K562 (cell line): Measurements from ENCODE around the gene GNPAT. TPM values are rescaled to one million over a fixed set of nuclear protein-coding genes. Genes with fewer than 3 reads are reported as not detected.
A peak's percentile ranks its signal among the peaks of the same experiment; 100 is the strongest.

Experiments used
- ATAC-seq: fragments of 200-7000 bp; cut with Tn5 transposase; 3 replicates; pipeline ENCODE4 v1.9.1; 2020; ENCODE audit warnings: moderate library complexity
- BruUV-seq: library from RNA; stranded (reverse); fragments of 400-500 nt; replicated peaks from 2 replicates; lab custom pipeline; 2021; lab: Mats Ljungman, UMichigan
- CTCF ChIA-PET: fragments of 300-600 bp; formaldehyde crosslinking; extraction: SDS; loops from one replicate; lab custom pipeline; 2021; ENCODE audit warnings: low intra/inter-chr PET ratio; lab: Yijun Ruan, JAX
- POLR2A ChIA-PET: fragments of 300-600, 350-650 bp; sonication (Branson Sonifier 250); formaldehyde crosslinking; extraction: SDS; loops from one replicate; lab custom pipeline; 2021; ENCODE audit warnings: antibody characterized with exemption, inconsistent platforms; lab: Yijun Ruan, JAX
- DNase-seq, 4 experiments: peaks; one replicate each; pipeline versions ENCODE4 v3.0.0 to v3.0.0-alpha.2; 2011 to 2018; ENCODE audit warnings: low spot score in 3 of 4, mixed read lengths in 3 of 4; ENCODE audit errors: extremely low read depth in 1 of 4
- FAIRE-seq: peaks from 2 replicates; lab custom pipeline; 2011; peaks lifted over from hg19 to GRCh38; lab: Jason Lieb, UNC
- H2AFZ ChIP-seq: 2 replicates; pipeline ENCODE4 v1.6.0; 2011; ENCODE audit warnings: low read depth, low read length, control low read depth, inconsistent platforms
- H3K27ac ChIP-seq: fragments of 200-600 bp; 3 replicates; pipeline ENCODE4 v1.8.0; 2011; ENCODE audit warnings: low read depth, mild to moderate bottlenecking, control low read depth, inconsistent platforms, low read length, moderate library complexity, mixed read lengths; ENCODE audit errors: extremely low read depth
- H3K27me3 ChIP-seq, 2 experiments: fragments of 300-600 bp in 1 of 2; 2 replicates in 1 of 2; 3 replicates in 1 of 2; pipeline versions ENCODE4 v1.6.0 to v1.8.0; 2011; ENCODE audit warnings: inconsistent platforms in 2 of 2, low read length in 2 of 2, mild to moderate bottlenecking in 1 of 2, mixed read lengths in 1 of 2, moderate library complexity in 1 of 2; ENCODE audit not compliant: control insufficient read depth in 2 of 2, insufficient read depth in 2 of 2
- H3K36me3 ChIP-seq: fragments of 300-600 bp; 3 replicates; pipeline ENCODE4 v1.8.0; 2011; ENCODE audit warnings: mild to moderate bottlenecking, low read length, inconsistent platforms; ENCODE audit not compliant: control insufficient read depth, insufficient read depth
- H3K4me1 ChIP-seq, 2 experiments: fragments of 200-600 bp in 1 of 2; replicated peaks in 1 of 2; 2 replicates in 1 of 2; 3 replicates in 1 of 2; pipeline versions ENCODE4 v1.5.1 to v1.8.0; 2011; ENCODE audit warnings: inconsistent platforms in 2 of 2, low read length in 2 of 2, mild to moderate bottlenecking in 1 of 2, mixed read lengths in 1 of 2, moderate library complexity in 1 of 2; ENCODE audit not compliant: control insufficient read depth in 2 of 2, insufficient read depth in 2 of 2
- H3K4me2 ChIP-seq: 2 replicates; pipeline ENCODE4 v1.6.1; 2011; ENCODE audit warnings: low read length, control low read depth, inconsistent platforms, mixed read lengths; ENCODE audit not compliant: insufficient read depth
- H3K4me3 ChIP-seq: fragments of 200-600 bp; sonication (generic), shearing (Covaris generic); 2 replicates; pipeline ENCODE4 v1.5.1; 2016; ENCODE audit warnings: control low read depth, inconsistent platforms
- H3K79me2 ChIP-seq: fragments of 200-600 bp; 3 replicates; pipeline ENCODE4 v1.8.0; 2011; ENCODE audit warnings: low read length, inconsistent platforms; ENCODE audit not compliant: control insufficient read depth, insufficient read depth
- H3K9ac ChIP-seq, 2 experiments: 2 replicates each; pipeline versions ENCODE4 v1.6.0 to v1.6.1; 2011; ENCODE audit warnings: low read depth in 2 of 2, low read length in 2 of 2, control low read depth in 1 of 2, inconsistent platforms in 1 of 2, mild to moderate bottlenecking in 1 of 2, mixed read lengths in 1 of 2; ENCODE audit not compliant: insufficient read depth in 1 of 2
- H3K9me1 ChIP-seq: one replicate; pipeline ENCODE4 v1.6.0; 2011; ENCODE audit warnings: inconsistent platforms, mild to moderate bottlenecking, low read length, moderate library complexity; ENCODE audit not compliant: control insufficient read depth, insufficient read depth
- H3K9me3 ChIP-seq: replicated peaks from 2 replicates; pipeline ENCODE4 v1.5.1; 2011; ENCODE audit warnings: low read depth, low read length, inconsistent platforms; ENCODE audit not compliant: control insufficient read depth, insufficient read depth
- H4K20me1 ChIP-seq: replicated peaks from 2 replicates; pipeline ENCODE4 v1.6.1; 2011; ENCODE audit warnings: low read length, inconsistent platforms, mixed read lengths; ENCODE audit not compliant: control insufficient read depth, insufficient read depth
- CREB5 ChIP-seq: fragments of 250-450 bp; sonication (Bioruptor Pico); IDR thresholded peaks from 2 replicates; pipeline ENCODE4 v1.5.0; 2020; ENCODE audit warnings: mild to moderate bottlenecking
- HDAC8 ChIP-seq: fragments of 450-650 bp; IDR thresholded peaks from 2 replicates; pipeline ENCODE4 v1.6.1; 2016; ENCODE audit warnings: mild to moderate bottlenecking, missing genetic modification characterization, moderate library complexity, missing compliant biosample characterization
- KDM2B ChIP-seq: fragments of 250-450 bp; sonication (Bioruptor Pico); IDR thresholded peaks from 2 replicates; pipeline ENCODE4 v1.8.0; 2021; ENCODE audit warnings: mild to moderate bottlenecking, moderate library complexity
- KLF13 ChIP-seq: fragments of 450-650 bp; IDR thresholded peaks from 2 replicates; pipeline ENCODE4 v1.6.1; 2016; ENCODE audit warnings: missing genetic modification characterization, low read depth, mild to moderate bottlenecking, missing compliant biosample characterization, moderate library complexity, borderline replicate concordance
- MIER1 ChIP-seq: fragments of 450-650 bp; IDR thresholded peaks from 2 replicates; pipeline ENCODE4 v1.6.1; 2016; ENCODE audit warnings: antibody characterized with exemption, mild to moderate bottlenecking, low read depth
- NFE2L1 ChIP-seq: fragments of 450-650 bp; IDR thresholded peaks from 2 replicates; pipeline ENCODE4 v1.6.1; 2016; ENCODE audit warnings: missing genetic modification characterization, low read depth, mild to moderate bottlenecking, missing compliant biosample characterization, moderate library complexity, borderline replicate concordance
- NR4A1 ChIP-seq, 2 experiments: fragments of 250-450 bp in 1 of 2; fragments of 450-650 bp in 1 of 2; sonication (Bioruptor Pico) in 1 of 2; IDR thresholded peaks; 2 replicates each; pipeline versions ENCODE4 v1.4.0 to v1.6.1; 2016 to 2020; ENCODE audit warnings: mild to moderate bottlenecking in 2 of 2, missing compliant biosample characterization in 1 of 2, missing genetic modification characterization in 1 of 2, moderate library complexity in 1 of 2
- RNF2 ChIP-seq: sonication (generic); IDR thresholded peaks from 2 replicates; pipeline ENCODE4 v1.6.1; 2016
- SIN3A ChIP-seq, 2 experiments: fragments of 150-350 bp in 1 of 2; IDR thresholded peaks; 2 replicates each; pipeline ENCODE4 v1.6.1; 2011 to 2016; ENCODE audit warnings: borderline replicate concordance in 2 of 2, low read depth in 2 of 2, low read length in 2 of 2, mild to moderate bottlenecking in 2 of 2, moderate library complexity in 2 of 2; ENCODE audit not compliant: control insufficient read depth in 1 of 2
- THAP12 ChIP-seq: fragments of 250-450 bp; sonication (Bioruptor Pico); IDR thresholded peaks from 2 replicates; pipeline ENCODE4 v1.9.0; 2021; ENCODE audit warnings: mild to moderate bottlenecking, inconsistent platforms
- ZNF57 ChIP-seq: fragments of 450-650 bp; formaldehyde crosslinking; IDR thresholded peaks from 2 replicates; pipeline ENCODE4 v1.4.0; 2020; ENCODE audit warnings: mild to moderate bottlenecking, moderate library complexity
- WGBS: fragments of 100-300 bp; shearing (Covaris generic); methylation state at CpG from one replicate; pipeline ENCODE4 v1.1.6; 2016; ENCODE audit warnings: low coverage, mixed read lengths; ENCODE audit not compliant: insufficient coverage; ENCODE audit errors: missing lambda C conversion rate; 5-methylcytosine and 5-hydroxymethylcytosine counted together
- in situ Hi-C: fragments of 300-500 bp; cut with MboI; formaldehyde crosslinking; loops from 4 replicates; pipeline ENCODE4 v1.15.0; 2018; ENCODE audit warnings: inconsistent platforms, mixed read lengths
- intact Hi-C: fragments of 100-400 bp; cut with micrococcal nuclease; formaldehyde crosslinking; loops from 2 replicates; pipeline ENCODE4 v1.14.2; 2022
- polyA plus RNA-seq, 8 experiments: library from polyadenylated mRNA; depleted of rRNA in 4 of 8; stranded (reverse) in 5 of 8; unstranded in 3 of 8; fragments of >200 nt; fragmentation: Nextera tagmentation in 2 of 8; fragmentation: Illumina TruSeq in 1 of 8; extraction: Ambion mirVana in 2 of 8; extraction: Trizol in 1 of 8; gene quantifications; 2 replicates each; pipeline versions ENCODE4 v1.2.1 to v1.2.3, GENCODE V29; 2011 to 2014; ENCODE audit warnings: inconsistent platforms in 1 of 8, missing spikeins in 1 of 8
- total RNA-seq, 7 experiments: library from RNA; depleted of rRNA in 6 of 7; stranded (reverse); fragments of >200 nt in 6 of 7; fragmentation: Illumina TruSeq in 2 of 7; extraction: Trizol in 2 of 7; gene quantifications; 2 replicates each; pipeline versions ENCODE4 v1.2.1 to v1.2.3, GENCODE V29; 2011 to 2021; ENCODE audit warnings: low replicate concordance in 1 of 7
- TF ChIP-seq, protein P1 (sequence below): fragments of 200-800 bp; sonication (Bioruptor generic); IDR thresholded peaks from 2 replicates; pipeline ENCODE4 v1.6.1; 2016; ENCODE audit warnings: missing genetic modification characterization, missing compliant biosample characterization

GNPAT gene
- total and polyA plus RNA-seq, 9 of the 15 experiments (the other 6 are each of a cell fraction or from before 2014, with no cell fraction given): 32.1 to 68.8 (median 50.7) TPM

GRCh38 chr1:231241750-231242149 lies 738 bp downstream of the GNPAT start:
- in situ Hi-C loops: no loop called here
- peak; percentile 74 for ATAC-seq
- H3K9me3 ChIP-seq: no peaks in the 10 kb centered on the region
- no peak for TF ChIP-seq HDAC8
- TF ChIP-seq MIER1: no peak
- TF ChIP-seq ZNF57 (CRISPR knock-in tag): no peak
- TF ChIP-seq KDM2B (CRISPR knock-in tag): 0 out of 2 replicates have a peak, but pooled peaks have one; percentile 7
- TF ChIP-seq NFE2L1: no peak
- no peak for TF ChIP-seq CREB5 (CRISPR knock-in tag)
- no peak for TF ChIP-seq KLF13 (tag)
- no peak for TF ChIP-seq RNF2
- TF ChIP-seq NR4A1 (CRISPR knock-in tag; IDR thresholded peaks at IDR 0.05): no peak
- TF ChIP-seq NR4A1 (tag; IDR thresholded peaks at IDR 0.05): no peak
- peak in 1 of 2 experiments; percentile 56; a peak in 1 of 4 replicates for TF ChIP-seq SIN3A (IDR thresholded peaks at IDR 0.05; ENCODE audit: borderline replicate concordance in 2 of 2, control insufficient read depth in 1 of 2, low read depth in 2 of 2, low read length in 2 of 2)
- TF ChIP-seq, protein P1, sequence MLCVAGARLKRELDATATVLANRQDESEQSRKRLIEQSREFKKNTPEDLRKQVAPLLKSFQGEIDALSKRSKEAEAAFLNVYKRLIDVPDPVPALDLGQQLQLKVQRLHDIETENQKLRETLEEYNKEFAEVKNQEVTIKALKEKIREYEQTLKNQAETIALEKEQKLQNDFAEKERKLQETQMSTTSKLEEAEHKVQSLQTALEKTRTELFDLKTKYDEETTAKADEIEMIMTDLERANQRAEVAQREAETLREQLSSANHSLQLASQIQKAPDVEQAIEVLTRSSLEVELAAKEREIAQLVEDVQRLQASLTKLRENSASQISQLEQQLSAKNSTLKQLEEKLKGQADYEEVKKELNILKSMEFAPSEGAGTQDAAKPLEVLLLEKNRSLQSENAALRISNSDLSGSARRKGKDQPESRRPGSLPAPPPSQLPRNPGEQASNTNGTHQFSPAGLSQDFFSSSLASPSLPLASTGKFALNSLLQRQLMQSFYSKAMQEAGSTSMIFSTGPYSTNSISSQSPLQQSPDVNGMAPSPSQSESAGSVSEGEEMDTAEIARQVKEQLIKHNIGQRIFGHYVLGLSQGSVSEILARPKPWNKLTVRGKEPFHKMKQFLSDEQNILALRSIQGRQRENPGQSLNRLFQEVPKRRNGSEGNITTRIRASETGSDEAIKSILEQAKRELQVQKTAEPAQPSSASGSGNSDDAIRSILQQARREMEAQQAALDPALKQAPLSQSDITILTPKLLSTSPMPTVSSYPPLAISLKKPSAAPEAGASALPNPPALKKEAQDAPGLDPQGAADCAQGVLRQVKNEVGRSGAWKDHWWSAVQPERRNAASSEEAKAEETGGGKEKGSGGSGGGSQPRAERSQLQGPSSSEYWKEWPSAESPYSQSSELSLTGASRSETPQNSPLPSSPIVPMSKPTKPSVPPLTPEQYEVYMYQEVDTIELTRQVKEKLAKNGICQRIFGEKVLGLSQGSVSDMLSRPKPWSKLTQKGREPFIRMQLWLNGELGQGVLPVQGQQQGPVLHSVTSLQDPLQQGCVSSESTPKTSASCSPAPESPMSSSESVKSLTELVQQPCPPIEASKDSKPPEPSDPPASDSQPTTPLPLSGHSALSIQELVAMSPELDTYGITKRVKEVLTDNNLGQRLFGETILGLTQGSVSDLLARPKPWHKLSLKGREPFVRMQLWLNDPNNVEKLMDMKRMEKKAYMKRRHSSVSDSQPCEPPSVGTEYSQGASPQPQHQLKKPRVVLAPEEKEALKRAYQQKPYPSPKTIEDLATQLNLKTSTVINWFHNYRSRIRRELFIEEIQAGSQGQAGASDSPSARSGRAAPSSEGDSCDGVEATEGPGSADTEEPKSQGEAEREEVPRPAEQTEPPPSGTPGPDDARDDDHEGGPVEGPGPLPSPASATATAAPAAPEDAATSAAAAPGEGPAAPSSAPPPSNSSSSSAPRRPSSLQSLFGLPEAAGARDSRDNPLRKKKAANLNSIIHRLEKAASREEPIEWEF (CRISPR knock-in tag): no peak
- TF ChIP-seq THAP12: no peak

More at GRCh38 chr1:231241750-231242149, 738 bp downstream of the GNPAT start:
- BruUV-seq: TSS peak; percentile 52
- no peaks in the 10 kb centered on the region for H3K9me1 ChIP-seq
- DNase-seq (peak; percentile 42 to 69 (median 60)), FAIRE-seq (no peak)
- H3K36me3 ChIP-seq: peaks cover 34% of the 10 kb centered on the region
- H2AFZ ChIP-seq: peak overlapping the region; percentile 93
- 0 out of 2 replicates have a peak, but pooled peaks cover 2% of the 10 kb centered on the region for H4K20me1 ChIP-seq
- ChIA-PET POLR2A (interaction anchor here (1.1 to 1.8 kb wide), 4 partner anchors 8 to 97 kb away, joined by 3 to 10 read pairs (median 4); partner anchors contain the start of genes EXOC8 and SPRTN), CTCF (no interaction called here)
- under 1% methylated on average over 10 of the region's 10 CpGs for WGBS
- H3K27me3 ChIP-seq: no peaks in the 10 kb centered on the region
- peak overlapping the region; percentile 89 to 95 for H3K9ac ChIP-seq
- peaks cover 71% of the 10 kb centered on the region for H3K79me2 ChIP-seq
- H3K4me3 ChIP-seq: peak overlapping the region; percentile 62
- H3K27ac ChIP-seq: peak overlapping the region; percentile 81
- peaks cover 5 to 18% of the 10 kb centered on the region in 2 experiments; a peak in 3 of 5 replicates for H3K4me1 ChIP-seq
- intact Hi-C loops: loop anchor here (2.0 to 5.0 kb wide), 2 partner anchors 93 to 181 kb away; partner anchors contain the start of gene EGLN1
- peak overlapping the region; percentile 89 for H3K4me2 ChIP-seq
